Psoas muscle (tissue), 8 donors: ENCODE data around the gene CRYGS. TPM values are rescaled to one million over a fixed set of nuclear protein-coding genes. Genes with fewer than 3 reads are reported as not detected.
"Not testable (repeated sequence)": the region's sequence is repeated elsewhere in the genome, so short reads cannot be mapped to it uniquely, and the experiment has no call there.

Experiments
- ATAC-seq, 4 donors: fragments of 200-7000 bp; cut with Tn5 transposase; one replicate each; pipeline ENCODE4 v1.9.1; 2020; ENCODE audit warnings: moderate library complexity in 3 of 4, mild to moderate bottlenecking in 2 of 4
- DNase-seq, 2 donors: peaks; one replicate each; pipeline ENCODE4 v3.0.0-alpha.2; 2020
- H3K27ac ChIP-seq: fragments of 200-600 bp; one replicate; pipeline ENCODE4 v1.8.0; 2022
- H3K27me3 ChIP-seq, 3 donors: fragments of 200-600 bp in 1 of 3; one replicate each; pipeline versions ENCODE4 v1.6.1 to v1.8.0; 2013 to 2022; ENCODE audit warnings: low read length in 2 of 3, mild to moderate bottlenecking in 2 of 3, moderate library complexity in 1 of 3; ENCODE audit not compliant: insufficient read depth in 3 of 3
- H3K36me3 ChIP-seq, 2 donors: fragments of 200-600 bp in 1 of 2; one replicate each; pipeline versions ENCODE4 v1.6.1 to v1.8.0; 2013 to 2022; ENCODE audit warnings: low read depth in 1 of 2, mild to moderate bottlenecking in 1 of 2, moderate library complexity in 1 of 2; ENCODE audit not compliant: insufficient read depth in 1 of 2
- H3K4me1 ChIP-seq: fragments of 200-600 bp; one replicate; pipeline ENCODE4 v1.8.0; 2022
- H3K4me3 ChIP-seq: fragments of 200-600 bp; one replicate; pipeline ENCODE4 v1.8.0; 2022; ENCODE audit warnings: mild to moderate bottlenecking
- H3K9me3 ChIP-seq: fragments of 200-600 bp; one replicate; pipeline ENCODE4 v1.8.0; 2022
- CTCF ChIP-seq: fragments of 200-600 bp; IDR thresholded peaks from one replicate; pipeline ENCODE4 v1.8.0; 2022; ENCODE audit warnings: antibody characterized with exemption
- WGBS, 3 donors: extraction: QIAGEN DNeasy Blood & Tissue Kit; methylation state at CpG; one replicate each; pipeline versions ENCODE4 v1.1.6 to v1.1.7; 2013; 5-methylcytosine and 5-hydroxymethylcytosine counted together
- intact Hi-C, 2 donors: fragments of 100-400 bp; cut with DNase I; formaldehyde crosslinking; loops; one replicate each; pipeline versions ENCODE4 v1.11.0 to v1.14.2; 2022
- polyA plus RNA-seq, 3 donors: library from polyadenylated mRNA; stranded (reverse); fragments of 200-250 nt; gene quantifications; one replicate each; pipeline ENCODE4 v1.2.3, GENCODE V29; 2013
- total RNA-seq, 4 donors: library from RNA; stranded (reverse); fragmentation: NEBNext Ultra II Directional in 2 of 4; extraction: Animal tissue kit (Norgen Biotek cat#: 25700) in 2 of 4; gene quantifications; one replicate each; pipeline versions ENCODE4 v1.2.1 to v1.2.4, GENCODE V29; 2021 to 2023
- donor health status: healthy with polysubstance abuse.
- donor health status: DM: no; HTN: no; CAD: no; lungs with moderate emphysema.
- donor health status: Bipolar disorder and iron deficiency.
- donor health status: healthy.
- donor health status: DM: yes; HTN: yes; CAD: no.
- donor health status: DM: no; HTN: no; CAD: no.
- donor health status: DM: no; HTN: no; CAD: no.
- donor health status: DM: yes; HTN: yes; CAD: no.

The CRYGS gene
- total and polyA plus RNA-seq, 7 donors = 0.30 to 1.0 (median 0.56) TPM

GRCh38 chr3:186538779-186539178 is 5.4 kb downstream of the CRYGS start:
- no peak overlapping the region for H3K27ac ChIP-seq
- H3K4me1 ChIP-seq = no peaks in the 10 kb centered on the region
- no peak for DNase-seq
- peaks cover 4 to 22% of the 10 kb centered on the region in 2 donors for H3K36me3 ChIP-seq
- no peaks in the 10 kb centered on the region for H3K9me3 ChIP-seq
- no peak for ATAC-seq
- no peak overlapping the region for H3K4me3 ChIP-seq
- no peaks in the 10 kb centered on the region for H3K27me3 ChIP-seq
- no peak for TF ChIP-seq CTCF
- intact Hi-C loops = no loop called here
- 95 to 97% (median 95%) methylated on average over 3 of the region's 3 CpGs for WGBS, 3 donors

DNA sequence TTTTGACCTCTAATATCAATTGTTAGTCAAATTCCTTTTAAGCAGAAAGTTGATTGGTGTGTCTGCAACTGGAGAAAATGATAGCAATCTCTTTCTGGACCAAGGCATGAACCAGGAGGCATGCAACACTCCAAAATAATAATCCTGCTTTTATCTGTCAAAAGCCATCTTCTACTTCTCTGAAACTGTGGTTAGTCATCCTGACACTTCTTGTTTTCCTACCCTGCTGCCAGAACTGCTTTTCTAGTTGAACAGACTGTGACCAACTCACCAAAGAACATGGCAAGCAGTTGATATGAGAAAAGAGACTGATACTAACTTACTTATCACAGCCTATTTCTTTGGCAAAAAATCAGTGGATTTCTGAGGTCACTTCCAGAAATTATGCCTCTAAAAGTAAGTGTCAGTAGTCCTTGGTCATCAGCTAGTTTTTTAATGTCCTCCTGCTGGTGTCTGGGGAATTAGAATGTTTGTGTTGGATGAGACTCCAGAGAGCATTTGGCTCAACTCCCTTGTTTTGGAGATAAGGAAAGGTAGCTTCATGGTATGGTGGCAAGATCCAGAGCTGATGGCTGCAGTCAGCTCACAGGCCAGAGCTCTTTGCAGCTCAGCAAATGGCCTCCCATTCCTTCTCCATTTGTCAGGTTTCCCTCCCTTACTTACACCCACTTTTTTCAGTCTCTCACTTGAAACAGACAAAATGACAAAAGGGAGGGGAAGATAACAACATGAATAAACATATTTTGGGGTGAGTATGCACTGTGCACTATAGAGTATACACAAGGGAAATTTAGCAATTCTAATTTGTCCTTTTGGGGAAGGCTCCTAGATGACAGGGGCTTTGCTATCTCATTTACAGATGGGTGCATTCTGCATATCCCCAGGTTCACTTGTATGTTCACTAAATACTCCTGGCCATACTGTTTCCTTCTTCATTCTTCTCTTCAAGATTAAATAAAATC is 7.0 kb downstream of the CRYGS start:
- Histone ChIP-seq H3K27me3 (no peaks in the 10 kb centered on the region), H3K4me3 (no peak overlapping the region), H3K4me1 (no peaks in the 10 kb centered on the region), H3K9me3 (no peaks in the 10 kb centered on the region), H3K27ac (no peak overlapping the region), H3K36me3 (peaks cover 4 to 11% of the 10 kb centered on the region in 2 donors)
- no peak for ATAC-seq
- DNase-seq = no peak
- intact Hi-C loops = no loop called here
- TF ChIP-seq CTCF = no peak

DNA sequence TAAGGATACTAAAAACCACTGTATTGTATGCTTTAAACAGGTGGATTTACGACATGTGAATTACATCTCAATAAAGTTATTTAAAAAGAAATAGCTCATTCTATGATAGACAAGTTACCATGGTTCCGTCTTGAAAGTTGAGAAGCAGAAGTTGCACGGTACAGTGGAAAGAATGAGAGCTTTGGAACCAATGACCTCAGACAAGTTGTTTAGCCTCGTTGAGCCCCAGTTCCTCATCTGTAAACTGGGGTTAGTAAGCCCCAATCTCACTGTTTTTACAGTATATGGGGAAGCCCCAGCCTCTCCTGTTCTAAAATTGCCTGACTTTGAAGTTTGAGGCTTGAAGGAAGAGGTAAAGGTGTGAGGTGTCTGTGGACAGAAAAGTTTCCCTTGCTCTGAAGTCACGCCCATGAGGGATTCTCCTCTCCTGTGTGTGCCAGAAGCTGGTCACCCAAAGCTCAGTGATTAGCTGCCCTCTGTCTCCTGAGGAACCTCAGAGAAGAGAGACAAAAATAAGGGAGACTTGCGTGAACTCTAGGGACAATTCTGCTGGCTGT is 10.0 kb downstream of the CRYGS start:
- no peak overlapping the region for H3K27ac ChIP-seq
- H3K9me3 ChIP-seq = no peaks in the 10 kb centered on the region
- WGBS, 3 donors = 80 to 85% (median 82%) methylated on average over 6 of the region's 6 CpGs
- intact Hi-C loops = no loop called here
- H3K36me3 ChIP-seq = peaks cover 4 to 11% of the 10 kb centered on the region in 2 donors
- DNase-seq = no peak
- H3K4me1 ChIP-seq = no peaks in the 10 kb centered on the region
- no peaks in the 10 kb centered on the region for H3K27me3 ChIP-seq
- no peak for TF ChIP-seq CTCF
- H3K4me3 ChIP-seq = no peak overlapping the region
- no peak for ATAC-seq

DNA sequence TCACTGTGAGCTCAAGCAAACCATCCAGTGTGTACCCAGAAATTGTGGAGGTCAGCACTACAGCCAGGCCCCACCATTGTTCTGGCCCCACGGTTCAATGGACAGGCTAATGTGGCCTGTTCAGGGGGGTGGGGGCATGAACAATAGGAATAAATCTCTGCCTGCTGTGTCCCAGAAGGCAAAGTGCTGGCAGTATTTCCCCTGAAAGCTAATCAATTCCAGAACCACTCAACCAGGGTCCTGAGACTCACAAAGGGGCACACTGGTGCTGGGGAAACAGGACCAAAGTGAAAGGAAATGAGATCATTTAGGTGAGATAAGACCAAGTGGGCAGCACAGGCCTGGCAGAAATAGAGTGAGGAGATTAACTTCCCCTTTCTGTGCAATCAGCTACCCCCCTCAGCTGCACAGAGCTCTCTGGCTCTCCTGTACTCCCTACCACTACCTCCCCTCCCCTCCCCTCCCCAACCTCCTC is 11.5 kb downstream of the CRYGS start:
- no peak for TF ChIP-seq CTCF
- no peak for DNase-seq
- WGBS, 3 donors = 54 to 72% (median 58%) methylated on average over 1 of the region's 1 CpG
- no peaks in the 10 kb centered on the region for H3K4me1 ChIP-seq
- intact Hi-C loops = no loop called here
- ATAC-seq = no peak
- no peak overlapping the region for H3K4me3 ChIP-seq
- no peaks in the 10 kb centered on the region for H3K27me3 ChIP-seq
- H3K27ac ChIP-seq = no peak overlapping the region
- H3K36me3 ChIP-seq = no peaks in the 10 kb centered on the region
- no peaks in the 10 kb centered on the region for H3K9me3 ChIP-seq

- H3K27ac ChIP-seq, H3K4me3 ChIP-seq, H3K4me1 ChIP-seq, H3K27me3 ChIP-seq, intact Hi-C loops, ATAC-seq, H3K9me3 ChIP-seq, H3K36me3 ChIP-seq, DNase-seq: not testable (repeated sequence)
- WGBS, 3 donors = 85 to 98% (median 86%) methylated on average over 3 of the region's 3 CpGs
These were observed 12.5 kb downstream of the CRYGS start for GRCh38 chr3:186531694-186532093.
